ENCODE measurements around the gene CTPS2.

The CTPS2 gene

DNA sequence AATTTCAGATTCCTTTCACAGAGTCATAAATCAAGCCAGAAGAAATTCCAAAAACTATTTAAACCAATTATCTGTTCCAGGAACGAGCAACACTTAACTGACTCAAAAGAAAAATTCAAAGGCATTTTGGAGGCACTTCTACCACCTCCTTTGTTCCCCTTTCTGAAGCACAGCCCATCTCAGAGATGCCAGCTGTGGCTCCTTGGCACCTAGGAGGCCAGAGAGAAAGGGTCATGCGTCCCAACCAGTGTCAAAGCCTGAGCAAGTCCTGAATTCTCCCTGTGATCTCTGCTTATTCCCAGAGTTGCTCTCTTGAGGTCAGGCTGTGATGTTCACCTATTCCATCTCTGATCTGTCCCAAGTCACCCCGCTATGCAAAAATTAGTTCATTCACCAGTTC lies 167.5 kb downstream of the CTPS2 start:
- no peak for DNase-seq

Data from right hindlimb (tissue), 1 donor.